Measurements from ENCODE around the gene KIRREL2. TPM values are rescaled to one million over a fixed set of nuclear protein-coding genes. Genes with fewer than 3 reads are reported as not detected.

KIRREL2 gene
- total and polyA plus RNA-seq, 2 experiments from 2014 or later = 3.6 to 9.9 TPM

DNA sequence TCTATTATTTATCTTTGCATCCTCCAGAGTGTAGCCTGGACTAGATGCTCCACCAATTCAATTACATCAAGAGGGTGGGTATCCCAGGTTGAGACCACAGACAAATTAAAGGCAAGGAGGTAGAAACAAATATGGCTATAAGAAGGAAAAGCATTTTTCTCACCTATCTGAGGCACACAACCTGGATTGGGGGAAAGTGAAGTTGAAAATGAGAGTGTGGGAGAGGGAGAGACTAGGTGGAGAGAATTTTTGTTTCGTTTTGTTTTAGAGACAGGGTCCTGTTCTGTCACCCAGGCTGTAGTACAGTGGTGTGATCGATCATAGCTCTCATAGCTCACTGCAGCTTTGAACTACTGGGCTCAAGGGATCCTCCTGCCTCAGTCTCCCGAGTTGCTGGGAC is 38.3 kb upstream of the KIRREL2 start (continued):
- TF ChIP-seq, protein P1, sequence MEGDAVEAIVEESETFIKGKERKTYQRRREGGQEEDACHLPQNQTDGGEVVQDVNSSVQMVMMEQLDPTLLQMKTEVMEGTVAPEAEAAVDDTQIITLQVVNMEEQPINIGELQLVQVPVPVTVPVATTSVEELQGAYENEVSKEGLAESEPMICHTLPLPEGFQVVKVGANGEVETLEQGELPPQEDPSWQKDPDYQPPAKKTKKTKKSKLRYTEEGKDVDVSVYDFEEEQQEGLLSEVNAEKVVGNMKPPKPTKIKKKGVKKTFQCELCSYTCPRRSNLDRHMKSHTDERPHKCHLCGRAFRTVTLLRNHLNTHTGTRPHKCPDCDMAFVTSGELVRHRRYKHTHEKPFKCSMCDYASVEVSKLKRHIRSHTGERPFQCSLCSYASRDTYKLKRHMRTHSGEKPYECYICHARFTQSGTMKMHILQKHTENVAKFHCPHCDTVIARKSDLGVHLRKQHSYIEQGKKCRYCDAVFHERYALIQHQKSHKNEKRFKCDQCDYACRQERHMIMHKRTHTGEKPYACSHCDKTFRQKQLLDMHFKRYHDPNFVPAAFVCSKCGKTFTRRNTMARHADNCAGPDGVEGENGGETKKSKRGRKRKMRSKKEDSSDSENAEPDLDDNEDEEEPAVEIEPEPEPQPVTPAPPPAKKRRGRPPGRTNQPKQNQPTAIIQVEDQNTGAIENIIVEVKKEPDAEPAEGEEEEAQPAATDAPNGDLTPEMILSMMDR (conservative IDR thresholded peaks at IDR 0.05; ENCODE audit: low read depth in 2 of 2) = no peak
- no peak for TF ChIP-seq CREB1 (CRISPR knock-in tag; IDR thresholded peaks at IDR 0.05; ENCODE audit: low read depth)
- TF ChIP-seq EZH2 (IDR thresholded peaks at IDR 0.05; ENCODE audit: low read depth, unreplicated experiment) = no peak

DNA sequence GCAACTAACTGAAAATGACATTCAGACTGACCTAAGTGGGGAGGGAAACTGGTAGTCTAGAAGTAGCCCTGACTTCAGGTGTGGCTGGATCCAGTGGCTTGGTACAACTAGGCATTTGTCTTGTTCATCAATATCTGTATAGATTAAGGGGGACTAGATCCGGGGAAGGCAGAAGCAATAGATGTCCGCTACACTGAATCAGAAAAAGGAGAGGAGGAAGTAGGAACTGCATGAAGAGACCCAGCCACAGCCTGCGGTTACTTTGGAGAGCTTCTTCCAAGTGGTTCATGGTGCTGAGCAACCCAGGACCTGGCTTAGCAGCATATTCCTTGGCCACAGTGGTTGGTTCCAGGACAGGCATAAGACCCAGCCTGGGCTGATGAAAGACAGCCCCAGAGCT is 34.1 kb upstream of the KIRREL2 start:
- Histone ChIP-seq H3K9me2 (ENCODE audit: insufficient read depth) (no peaks in the 10 kb centered on the region), H3K27ac (ENCODE audit: low read depth) (no peak overlapping the region), H2AFZ (peak overlapping the region; percentile 86), H3K79me2 (replicated peaks; ENCODE audit: insufficient read depth) (no peaks in the 10 kb centered on the region), H3K4me1 (ENCODE audit: insufficient read depth) (no peaks in the 10 kb centered on the region), H3K27me3 (ENCODE audit: insufficient read depth) (no peaks in the 10 kb centered on the region), H3K4me2 (no peak overlapping the region), H3K36me3 (ENCODE audit: insufficient read depth) (no peaks in the 10 kb centered on the region), H4K20me1 (replicated peaks; ENCODE audit: insufficient read depth) (no peaks in the 10 kb centered on the region; the same call in 1 of the 2 replicates), H3K4me3 (no peak overlapping the region), H3F3A (replicated peaks; ENCODE audit: low read depth) (no peaks in the 10 kb centered on the region)
- ATAC-seq (peak; percentile 52; the same call in 2 of the 3 replicates), DNase-seq (ENCODE audit: low spot score) (no peak)
- Mint-ChIP-seq H3K27me3 (ENCODE audit: insufficient read depth, low read depth, poor library complexity) (peaks cover 6% of the 10 kb centered on the region), H3K36me3 (ENCODE audit: low read depth) (no peaks in the 10 kb centered on the region), H3K4me1 (peaks cover 4% of the 10 kb centered on the region; the same call in 2 of the 3 replicates), H3K27ac (no peak overlapping the region), H3K9me3 (no peaks in the 10 kb centered on the region), H3K4me3 (no peak overlapping the region)
- TF ChIP-seq, protein P2, sequence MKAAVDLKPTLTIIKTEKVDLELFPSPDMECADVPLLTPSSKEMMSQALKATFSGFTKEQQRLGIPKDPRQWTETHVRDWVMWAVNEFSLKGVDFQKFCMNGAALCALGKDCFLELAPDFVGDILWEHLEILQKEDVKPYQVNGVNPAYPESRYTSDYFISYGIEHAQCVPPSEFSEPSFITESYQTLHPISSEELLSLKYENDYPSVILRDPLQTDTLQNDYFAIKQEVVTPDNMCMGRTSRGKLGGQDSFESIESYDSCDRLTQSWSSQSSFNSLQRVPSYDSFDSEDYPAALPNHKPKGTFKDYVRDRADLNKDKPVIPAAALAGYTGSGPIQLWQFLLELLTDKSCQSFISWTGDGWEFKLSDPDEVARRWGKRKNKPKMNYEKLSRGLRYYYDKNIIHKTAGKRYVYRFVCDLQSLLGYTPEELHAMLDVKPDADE (IDR thresholded peaks at IDR 0.05) = no peak
- TF ChIP-seq STAT1 (IDR thresholded peaks at IDR 0.05; ENCODE audit: unreplicated experiment) (no peak), EZH2 (IDR thresholded peaks at IDR 0.05; ENCODE audit: low read depth, unreplicated experiment) (no peak), JUNB (IDR thresholded peaks at IDR 0.05; ENCODE audit: unreplicated experiment) (no peak), ZNF331 (CRISPR knock-in tag; IDR thresholded peaks at IDR 0.05; ENCODE audit: low read depth) (no peak), EZH2phosphoT487 (IDR thresholded peaks at IDR 0.05; ENCODE audit: unreplicated experiment) (no peak), POLR2AphosphoS5 (IDR thresholded peaks at IDR 0.05; ENCODE audit: low read depth) (no peak)
- TF ChIP-seq, protein P3, sequence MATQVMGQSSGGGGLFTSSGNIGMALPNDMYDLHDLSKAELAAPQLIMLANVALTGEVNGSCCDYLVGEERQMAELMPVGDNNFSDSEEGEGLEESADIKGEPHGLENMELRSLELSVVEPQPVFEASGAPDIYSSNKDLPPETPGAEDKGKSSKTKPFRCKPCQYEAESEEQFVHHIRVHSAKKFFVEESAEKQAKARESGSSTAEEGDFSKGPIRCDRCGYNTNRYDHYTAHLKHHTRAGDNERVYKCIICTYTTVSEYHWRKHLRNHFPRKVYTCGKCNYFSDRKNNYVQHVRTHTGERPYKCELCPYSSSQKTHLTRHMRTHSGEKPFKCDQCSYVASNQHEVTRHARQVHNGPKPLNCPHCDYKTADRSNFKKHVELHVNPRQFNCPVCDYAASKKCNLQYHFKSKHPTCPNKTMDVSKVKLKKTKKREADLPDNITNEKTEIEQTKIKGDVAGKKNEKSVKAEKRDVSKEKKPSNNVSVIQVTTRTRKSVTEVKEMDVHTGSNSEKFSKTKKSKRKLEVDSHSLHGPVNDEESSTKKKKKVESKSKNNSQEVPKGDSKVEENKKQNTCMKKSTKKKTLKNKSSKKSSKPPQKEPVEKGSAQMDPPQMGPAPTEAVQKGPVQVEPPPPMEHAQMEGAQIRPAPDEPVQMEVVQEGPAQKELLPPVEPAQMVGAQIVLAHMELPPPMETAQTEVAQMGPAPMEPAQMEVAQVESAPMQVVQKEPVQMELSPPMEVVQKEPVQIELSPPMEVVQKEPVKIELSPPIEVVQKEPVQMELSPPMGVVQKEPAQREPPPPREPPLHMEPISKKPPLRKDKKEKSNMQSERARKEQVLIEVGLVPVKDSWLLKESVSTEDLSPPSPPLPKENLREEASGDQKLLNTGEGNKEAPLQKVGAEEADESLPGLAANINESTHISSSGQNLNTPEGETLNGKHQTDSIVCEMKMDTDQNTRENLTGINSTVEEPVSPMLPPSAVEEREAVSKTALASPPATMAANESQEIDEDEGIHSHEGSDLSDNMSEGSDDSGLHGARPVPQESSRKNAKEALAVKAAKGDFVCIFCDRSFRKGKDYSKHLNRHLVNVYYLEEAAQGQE (IDR thresholded peaks at IDR 0.05; ENCODE audit: unreplicated experiment) = no peak
- TF ChIP-seq, protein P4, sequence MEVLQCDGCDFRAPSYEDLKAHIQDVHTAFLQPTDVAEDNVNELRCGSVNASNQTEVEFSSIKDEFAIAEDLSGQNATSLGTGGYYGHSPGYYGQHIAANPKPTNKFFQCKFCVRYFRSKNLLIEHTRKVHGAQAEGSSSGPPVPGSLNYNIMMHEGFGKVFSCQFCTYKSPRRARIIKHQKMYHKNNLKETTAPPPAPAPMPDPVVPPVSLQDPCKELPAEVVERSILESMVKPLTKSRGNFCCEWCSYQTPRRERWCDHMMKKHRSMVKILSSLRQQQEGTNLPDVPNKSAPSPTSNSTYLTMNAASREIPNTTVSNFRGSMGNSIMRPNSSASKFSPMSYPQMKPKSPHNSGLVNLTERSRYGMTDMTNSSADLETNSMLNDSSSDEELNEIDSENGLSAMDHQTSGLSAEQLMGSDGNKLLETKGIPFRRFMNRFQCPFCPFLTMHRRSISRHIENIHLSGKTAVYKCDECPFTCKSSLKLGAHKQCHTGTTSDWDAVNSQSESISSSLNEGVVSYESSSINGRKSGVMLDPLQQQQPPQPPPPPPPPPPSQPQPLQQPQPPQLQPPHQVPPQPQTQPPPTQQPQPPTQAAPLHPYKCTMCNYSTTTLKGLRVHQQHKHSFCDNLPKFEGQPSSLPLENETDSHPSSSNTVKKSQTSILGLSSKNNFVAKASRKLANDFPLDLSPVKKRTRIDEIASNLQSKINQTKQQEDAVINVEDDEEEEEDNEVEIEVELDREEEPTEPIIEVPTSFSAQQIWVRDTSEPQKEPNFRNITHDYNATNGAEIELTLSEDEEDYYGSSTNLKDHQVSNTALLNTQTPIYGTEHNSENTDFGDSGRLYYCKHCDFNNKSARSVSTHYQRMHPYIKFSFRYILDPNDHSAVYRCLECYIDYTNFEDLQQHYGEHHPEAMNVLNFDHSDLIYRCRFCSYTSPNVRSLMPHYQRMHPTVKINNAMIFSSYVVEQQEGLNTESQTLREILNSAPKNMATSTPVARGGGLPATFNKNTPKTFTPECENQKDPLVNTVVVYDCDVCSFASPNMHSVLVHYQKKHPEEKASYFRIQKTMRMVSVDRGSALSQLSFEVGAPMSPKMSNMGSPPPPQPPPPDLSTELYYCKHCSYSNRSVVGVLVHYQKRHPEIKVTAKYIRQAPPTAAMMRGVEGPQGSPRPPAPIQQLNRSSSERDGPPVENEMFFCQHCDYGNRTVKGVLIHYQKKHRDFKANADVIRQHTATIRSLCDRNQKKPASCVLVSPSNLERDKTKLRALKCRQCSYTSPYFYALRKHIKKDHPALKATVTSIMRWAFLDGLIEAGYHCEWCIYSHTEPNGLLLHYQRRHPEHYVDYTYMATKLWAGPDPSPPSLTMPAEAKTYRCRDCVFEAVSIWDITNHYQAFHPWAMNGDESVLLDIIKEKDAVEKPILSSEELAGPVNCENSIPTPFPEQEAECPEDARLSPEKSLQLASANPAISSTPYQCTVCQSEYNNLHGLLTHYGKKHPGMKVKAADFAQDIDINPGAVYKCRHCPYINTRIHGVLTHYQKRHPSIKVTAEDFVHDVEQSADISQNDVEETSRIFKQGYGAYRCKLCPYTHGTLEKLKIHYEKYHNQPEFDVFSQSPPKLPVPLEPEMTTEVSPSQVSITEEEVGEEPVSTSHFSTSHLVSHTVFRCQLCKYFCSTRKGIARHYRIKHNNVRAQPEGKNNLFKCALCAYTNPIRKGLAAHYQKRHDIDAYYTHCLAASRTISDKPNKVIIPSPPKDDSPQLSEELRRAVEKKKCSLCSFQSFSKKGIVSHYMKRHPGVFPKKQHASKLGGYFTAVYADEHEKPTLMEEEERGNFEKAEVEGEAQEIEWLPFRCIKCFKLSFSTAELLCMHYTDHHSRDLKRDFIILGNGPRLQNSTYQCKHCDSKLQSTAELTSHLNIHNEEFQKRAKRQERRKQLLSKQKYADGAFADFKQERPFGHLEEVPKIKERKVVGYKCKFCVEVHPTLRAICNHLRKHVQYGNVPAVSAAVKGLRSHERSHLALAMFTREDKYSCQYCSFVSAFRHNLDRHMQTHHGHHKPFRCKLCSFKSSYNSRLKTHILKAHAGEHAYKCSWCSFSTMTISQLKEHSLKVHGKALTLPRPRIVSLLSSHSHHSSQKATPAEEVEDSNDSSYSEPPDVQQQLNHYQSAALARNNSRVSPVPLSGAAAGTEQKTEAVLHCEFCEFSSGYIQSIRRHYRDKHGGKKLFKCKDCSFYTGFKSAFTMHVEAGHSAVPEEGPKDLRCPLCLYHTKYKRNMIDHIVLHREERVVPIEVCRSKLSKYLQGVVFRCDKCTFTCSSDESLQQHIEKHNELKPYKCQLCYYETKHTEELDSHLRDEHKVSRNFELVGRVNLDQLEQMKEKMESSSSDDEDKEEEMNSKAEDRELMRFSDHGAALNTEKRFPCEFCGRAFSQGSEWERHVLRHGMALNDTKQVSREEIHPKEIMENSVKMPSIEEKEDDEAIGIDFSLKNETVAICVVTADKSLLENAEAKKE (CRISPR knock-in tag; IDR thresholded peaks at IDR 0.05) = no peak
